H9 (cell line): ENCODE measurements around the gene CROT. TPM values are rescaled to one million over a fixed set of nuclear protein-coding genes. Genes with fewer than 3 reads are reported as not detected.

Experiments used
- DNase-seq: peaks from one replicate; pipeline ENCODE4 v3.0.0-alpha.2; 2017
- H2AFZ ChIP-seq: one replicate; pipeline ENCODE4 v1.6.1; 2013; ENCODE audit warnings: mild to moderate bottlenecking, low read length, control low read depth, moderate library complexity
- H2AK5ac ChIP-seq: 2 replicates; pipeline ENCODE4 v1.6.1; 2013; ENCODE audit warnings: low read length, control low read depth, mixed read lengths; ENCODE audit not compliant: insufficient read length
- H2BK120ac ChIP-seq: one replicate; pipeline ENCODE4 v1.6.1; 2013; ENCODE audit warnings: low read depth, mild to moderate bottlenecking, low read length, control low read depth, inconsistent platforms; ENCODE audit not compliant: poor library complexity, severe bottlenecking
- H2BK12ac ChIP-seq: 2 replicates; pipeline ENCODE4 v1.6.1; 2013; ENCODE audit warnings: low read length, control low read depth, mixed read lengths, low read depth; ENCODE audit not compliant: insufficient read length
- H2BK15ac ChIP-seq: 2 replicates; pipeline ENCODE4 v1.6.1; 2013; ENCODE audit warnings: low read depth, low read length, control low read depth
- H2BK20ac ChIP-seq: one replicate; pipeline ENCODE4 v1.6.1; 2013; ENCODE audit warnings: low read depth, mild to moderate bottlenecking, low read length, control low read depth, inconsistent platforms; ENCODE audit not compliant: poor library complexity, severe bottlenecking
- H2BK5ac ChIP-seq: 2 replicates; pipeline ENCODE4 v1.6.1; 2013; ENCODE audit warnings: low read length, control low read depth, mixed read lengths; ENCODE audit not compliant: insufficient read length
- H3K14ac ChIP-seq: 2 replicates; pipeline ENCODE4 v1.6.1; 2013; ENCODE audit warnings: low read length, control low read depth; ENCODE audit not compliant: insufficient read depth
- H3K18ac ChIP-seq: 2 replicates; pipeline ENCODE4 v1.6.1; 2013; ENCODE audit warnings: low read depth, mild to moderate bottlenecking, mixed read lengths, low read length, control low read depth; ENCODE audit not compliant: insufficient read length
- H3K23ac ChIP-seq: 2 replicates; pipeline ENCODE4 v1.6.1; 2013; ENCODE audit warnings: low read length, control low read depth, mixed read lengths, low read depth; ENCODE audit not compliant: insufficient read length
- H3K23me2 ChIP-seq: 2 replicates; pipeline ENCODE4 v1.6.1; 2013; ENCODE audit warnings: low read depth, mild to moderate bottlenecking, mixed read lengths, low read length, control low read depth; ENCODE audit not compliant: insufficient read length, poor library complexity, severe bottlenecking
- H3K27ac ChIP-seq: 2 replicates; pipeline ENCODE4 v1.5.1; 2013; ENCODE audit warnings: low read length, control low read depth, mixed read lengths, low read depth; ENCODE audit not compliant: insufficient read length
- H3K27me3 ChIP-seq: 2 replicates; pipeline ENCODE4 v1.6.1; 2013; ENCODE audit warnings: low read length, control low read depth, inconsistent platforms; ENCODE audit not compliant: insufficient read depth
- H3K4ac ChIP-seq: 2 replicates; pipeline ENCODE4 v1.6.1; 2013; ENCODE audit warnings: low read depth, mild to moderate bottlenecking, control low read depth, inconsistent platforms, low read length, moderate library complexity
- H3K4me1 ChIP-seq: 2 replicates; pipeline ENCODE4 v1.6.1; 2013; ENCODE audit warnings: low read length, control low read depth, inconsistent platforms; ENCODE audit not compliant: insufficient read depth
- H3K4me2 ChIP-seq: 2 replicates; pipeline ENCODE4 v1.6.1; 2013; ENCODE audit warnings: low read length, control low read depth, mixed read lengths; ENCODE audit not compliant: insufficient read length, insufficient read depth
- H3K56ac ChIP-seq: 2 replicates; pipeline ENCODE4 v1.6.1; 2013; ENCODE audit warnings: low read depth, mild to moderate bottlenecking, mixed read lengths, low read length, control low read depth; ENCODE audit not compliant: insufficient read length
- H3K79me1 ChIP-seq: 2 replicates; pipeline ENCODE4 v1.6.1; 2013; ENCODE audit warnings: low read depth, mild to moderate bottlenecking, moderate library complexity, low read length, control low read depth, inconsistent platforms; ENCODE audit not compliant: insufficient read depth, poor library complexity, severe bottlenecking
- H3K79me2 ChIP-seq: 2 replicates; pipeline ENCODE4 v1.6.1; 2013; ENCODE audit warnings: low read length, control low read depth, inconsistent platforms; ENCODE audit not compliant: insufficient read depth
- H3K9ac ChIP-seq: 2 replicates; pipeline ENCODE4 v1.6.1; 2013; ENCODE audit warnings: low read length, control low read depth, mixed read lengths; ENCODE audit not compliant: insufficient read length; ENCODE audit errors: extremely low read depth
- H3K9me3 ChIP-seq: one replicate; pipeline ENCODE4 v1.6.1; 2013; ENCODE audit warnings: low read depth, low read length, inconsistent platforms; ENCODE audit not compliant: control insufficient read depth
- H3T11ph ChIP-seq: one replicate; pipeline ENCODE4 v1.6.1; 2013; ENCODE audit warnings: mild to moderate bottlenecking, low read length, control low read depth, inconsistent platforms
- H4K20me1 ChIP-seq: one replicate; pipeline ENCODE4 v1.6.1; 2013; ENCODE audit not compliant: control insufficient read depth, insufficient read length, insufficient read depth
- H4K5ac ChIP-seq: 2 replicates; pipeline ENCODE4 v1.6.1; 2013; ENCODE audit warnings: low read depth, mild to moderate bottlenecking, mixed read lengths, low read length, control low read depth; ENCODE audit not compliant: insufficient read length
- H4K8ac ChIP-seq: replicated peaks from 2 replicates; pipeline ENCODE4 v1.6.1; 2013; ENCODE audit warnings: low read length, control low read depth, mixed read lengths, low read depth; ENCODE audit not compliant: insufficient read length
- H4K91ac ChIP-seq: 2 replicates; pipeline ENCODE4 v1.6.1; 2013; ENCODE audit warnings: low read depth, mild to moderate bottlenecking, moderate library complexity, mixed read lengths, low read length, control low read depth; ENCODE audit not compliant: insufficient read length
- H3K27ac Mint-ChIP-seq, 3 experiments: 2 replicates in 2 of 3; 3 replicates in 1 of 3; pipeline ENCODE4 v1.8.0; 2020 to 2021; ENCODE audit warnings: mixed read lengths in 3 of 3, mild to moderate bottlenecking in 1 of 3, moderate library complexity in 1 of 3
- H3K27me3 Mint-ChIP-seq: 2 replicates; pipeline ENCODE4 v1.8.0; 2021; ENCODE audit warnings: low read depth, mild to moderate bottlenecking, moderate library complexity, mixed read lengths
- H3K36me3 Mint-ChIP-seq, 3 experiments: 2 replicates in 2 of 3; 3 replicates in 1 of 3; pipeline ENCODE4 v1.8.0; 2020 to 2021; ENCODE audit warnings: low read depth in 3 of 3, mixed read lengths in 3 of 3; ENCODE audit not compliant: insufficient read depth in 1 of 3
- H3K4me1 Mint-ChIP-seq, 2 experiments: 2 replicates each; pipeline ENCODE4 v1.8.0; 2020; ENCODE audit warnings: mixed read lengths in 2 of 2
- H3K4me3 Mint-ChIP-seq, 2 experiments: 2 replicates in 1 of 2; 3 replicates in 1 of 2; pipeline ENCODE4 v1.8.0; 2020 to 2021; ENCODE audit warnings: mild to moderate bottlenecking in 2 of 2, mixed read lengths in 2 of 2, moderate library complexity in 1 of 2
- H3K9me3 Mint-ChIP-seq, 2 experiments: 2 replicates in 1 of 2; 3 replicates in 1 of 2; pipeline ENCODE4 v1.8.0; 2020; ENCODE audit warnings: mild to moderate bottlenecking in 2 of 2, mixed read lengths in 2 of 2, moderate library complexity in 1 of 2
- CTCF ChIP-seq: fragments of 200-600 bp; sonication (generic); conservative IDR thresholded peaks from 3 replicates; pipeline ENCODE4 v1.8.0; 2021; ENCODE audit warnings: antibody characterized with exemption, mild to moderate bottlenecking
- WGBS: extraction: QIAGEN DNeasy Blood & Tissue Kit; methylation state at CpG from one replicate; pipeline ENCODE4 v1.1.7; 2013; ENCODE audit warnings: missing lambda C conversion rate, low lambda C conversion rate, mixed read lengths; ENCODE audit not compliant: insufficient read length; ENCODE audit errors: extremely low coverage; 5-methylcytosine and 5-hydroxymethylcytosine counted together
- total RNA-seq: library from RNA; stranded (reverse); gene quantifications from 2 replicates; pipeline ENCODE4 v1.2.1, GENCODE V29; 2021

The CROT gene
- total RNA-seq, 1 experiment from 2014 or later = 6.0 TPM

GRCh38 chr7:87332321-87332720, 13.1 kb upstream of the CROT start:
- H3K23ac ChIP-seq = no peak overlapping the region
- no peaks in the 10 kb centered on the region for H4K20me1 ChIP-seq
- no CpG with 5 or more reads among the region's 2 CpGs for WGBS
- H3K9ac ChIP-seq = no peak overlapping the region
- H3K27ac ChIP-seq = no peak overlapping the region
- no peak overlapping the region for H4K91ac ChIP-seq
- no peaks in the 10 kb centered on the region for H3K23me2 ChIP-seq
- H3K79me1 ChIP-seq = no peaks in the 10 kb centered on the region
- H3K56ac ChIP-seq = no peak overlapping the region
- TF ChIP-seq CTCF = no peak
- H3K4me1 ChIP-seq = no peaks in the 10 kb centered on the region
- H2BK15ac ChIP-seq = no peak overlapping the region
- peaks cover 20% of the 10 kb centered on the region for H3K9me3 ChIP-seq
- Mint-ChIP-seq H3K27ac (no peak overlapping the region), H3K4me1 (peaks cover 2 to 13% of the 10 kb centered on the region in 2 experiments; a peak in 2 of 4 replicates), H3K4me3 (no peak overlapping the region), H3K36me3 (peaks cover 29 to 65% (median 62%) of the 10 kb centered on the region in 3 experiments), H3K9me3 (peaks cover 48 to 56% of the 10 kb centered on the region in 2 experiments), H3K27me3 (no peaks in the 10 kb centered on the region)
- H4K8ac ChIP-seq = no peak overlapping the region
- no peak overlapping the region for H3K4ac ChIP-seq
- H2BK120ac ChIP-seq = no peak overlapping the region
- H2BK5ac ChIP-seq = no peak overlapping the region
- H3K4me2 ChIP-seq = no peak overlapping the region
- H2AFZ ChIP-seq = no peak overlapping the region
- H3K27me3 ChIP-seq = no peaks in the 10 kb centered on the region
- H3T11ph ChIP-seq = no peak overlapping the region
- no peak for DNase-seq
- no peaks in the 10 kb centered on the region for H3K79me2 ChIP-seq
- no peak overlapping the region for H4K5ac ChIP-seq
- H3K18ac ChIP-seq = no peak overlapping the region
- H3K14ac ChIP-seq = no peak overlapping the region
- no peak overlapping the region for H2BK20ac ChIP-seq
- no peak overlapping the region for H2BK12ac ChIP-seq
- no peak overlapping the region for H2AK5ac ChIP-seq
